Measurements from ENCODE around the gene CDK19.

DNA sequence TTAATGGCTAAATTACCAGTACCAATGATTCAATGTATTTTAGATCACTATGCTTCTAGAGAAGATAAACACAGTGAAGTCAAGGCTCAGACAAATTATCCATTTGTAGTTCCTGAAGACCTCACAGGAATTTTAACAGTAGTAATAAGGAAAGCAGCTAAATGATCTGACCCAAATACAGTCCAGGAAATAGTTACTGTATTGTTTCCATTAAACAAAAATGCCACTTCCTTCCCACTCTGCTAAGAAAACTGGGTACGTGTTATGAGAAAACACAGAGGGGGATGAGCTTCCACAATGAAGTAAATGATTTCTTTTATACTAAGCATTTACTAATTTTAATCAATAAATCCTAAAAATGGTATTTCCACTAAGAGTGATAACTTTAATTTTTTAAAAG is 127.9 kb downstream of the CDK19 start:
- no peak for TF ChIP-seq EZH2 (IDR thresholded peaks at IDR 0.05; ENCODE audit: insufficient read depth, poor library complexity, severe bottlenecking)
- no peak for TF ChIP-seq EZH2phosphoT487 (IDR thresholded peaks at IDR 0.05; ENCODE audit: insufficient read depth, low read depth)

Data from GM23248 (cell line).